Duodenal mucosa (tissue), 2 donors: Measurements from ENCODE around the gene TADA2A.
"Not testable (repeated sequence)": the region's sequence is repeated elsewhere in the genome, so short reads cannot be mapped to it uniquely, and the experiment has no call there.

ENCODE experiments used
- H3K27ac ChIP-seq: one replicate; pipeline ENCODE4 v1.7.0; 2013; ENCODE audit warnings: low read depth, low read length
- H3K27me3 ChIP-seq, 2 donors: one replicate each; pipeline ENCODE4 v1.7.0; 2013; ENCODE audit warnings: low read length in 2 of 2, control low read depth in 1 of 2; ENCODE audit not compliant: insufficient read depth in 2 of 2, control insufficient read depth in 1 of 2
- H3K36me3 ChIP-seq, 2 donors: one replicate each; pipeline ENCODE4 v1.7.0; 2013; ENCODE audit warnings: low read length in 2 of 2, control low read depth in 1 of 2; ENCODE audit not compliant: insufficient read depth in 2 of 2, control insufficient read depth in 1 of 2
- H3K4me1 ChIP-seq, 2 donors: one replicate each; pipeline ENCODE4 v1.7.0; 2013; ENCODE audit warnings: low read length in 2 of 2, control low read depth in 1 of 2; ENCODE audit not compliant: insufficient read depth in 2 of 2, control insufficient read depth in 1 of 2
- H3K4me3 ChIP-seq, 2 donors: one replicate each; pipeline ENCODE4 v1.7.0; 2013; ENCODE audit warnings: low read length in 2 of 2, low read depth in 1 of 2
- H3K9ac ChIP-seq, 2 donors: one replicate each; pipeline ENCODE4 v1.7.0; 2013; ENCODE audit warnings: low read length in 2 of 2, low read depth in 1 of 2
- H3K9me3 ChIP-seq, 2 donors: one replicate each; pipeline ENCODE4 v1.7.0; 2013; ENCODE audit warnings: low read length in 2 of 2, control low read depth in 1 of 2; ENCODE audit not compliant: control insufficient read depth in 1 of 2

TADA2A gene

DNA sequence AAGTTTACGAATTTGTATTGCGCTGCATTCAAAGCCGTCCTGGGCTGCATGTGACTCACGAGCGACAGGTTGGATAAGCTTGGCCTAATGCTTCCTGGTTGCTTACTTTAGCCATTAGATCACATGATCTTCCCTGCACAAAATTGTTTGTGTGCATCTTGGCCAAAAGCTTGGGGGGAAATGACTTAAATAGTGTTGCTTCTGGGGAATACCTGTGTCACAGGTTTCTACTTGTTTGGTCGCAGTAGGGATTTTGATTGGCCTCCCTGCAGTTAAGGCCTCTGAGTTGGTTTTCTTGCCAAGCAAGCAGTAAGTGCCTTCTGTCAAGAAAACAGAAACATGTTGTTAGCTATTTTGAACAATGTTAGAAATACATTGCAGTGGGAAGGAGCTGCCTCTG is 43.4 kb downstream of the TADA2A start:
- no peak overlapping the region for H3K9ac ChIP-seq
- peaks cover 6 to 12% of the 10 kb centered on the region in 2 donors for H3K4me1 ChIP-seq
- no peaks in the 10 kb centered on the region for H3K9me3 ChIP-seq
- no peak overlapping the region for H3K4me3 ChIP-seq
- no peaks in the 10 kb centered on the region for H3K27me3 ChIP-seq
- peaks cover 0 to 35% of the 10 kb centered on the region in 2 donors for H3K36me3 ChIP-seq
- H3K27ac ChIP-seq = no peak overlapping the region

DNA sequence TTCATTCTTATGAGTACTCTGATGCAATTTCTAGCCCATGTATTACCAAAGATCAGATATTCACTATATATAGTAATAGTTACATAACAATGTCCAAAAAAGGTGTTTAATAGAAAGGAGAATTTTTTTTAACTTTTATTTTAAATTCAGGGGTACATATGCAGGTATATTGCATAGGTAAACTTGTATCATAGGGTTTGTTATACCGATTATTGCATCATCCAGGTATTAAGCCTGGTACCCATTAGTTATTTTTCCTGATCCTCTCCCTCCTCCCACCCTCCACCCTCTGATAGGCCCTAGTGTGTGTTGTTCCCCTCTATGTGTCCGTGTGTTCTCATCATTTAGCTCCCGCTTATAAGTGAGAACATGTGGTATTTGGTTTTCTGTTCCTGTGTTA is 51.1 kb downstream of the TADA2A start:
- not testable (repeated sequence) for H3K9ac ChIP-seq, H3K27me3 ChIP-seq, H3K4me3 ChIP-seq, H3K4me1 ChIP-seq, H3K9me3 ChIP-seq, H3K27ac ChIP-seq
- peaks cover 7 to 30% of the 10 kb centered on the region in 2 donors for H3K36me3 ChIP-seq

- Histone ChIP-seq H3K9me3 (no peaks in the 10 kb centered on the region), H3K27ac (no peak overlapping the region), H3K9ac (no peak overlapping the region), H3K4me3 (no peak overlapping the region), H3K27me3 (no peaks in the 10 kb centered on the region), H3K4me1 (no peaks in the 10 kb centered on the region), H3K36me3 (peaks cover 7 to 30% of the 10 kb centered on the region in 2 donors)
Observed at GRCh38 chr17:37458805-37459204, 52.1 kb downstream of the TADA2A start.

- Histone ChIP-seq H3K4me1 (no peaks in the 10 kb centered on the region), H3K27me3 (no peaks in the 10 kb centered on the region), H3K4me3 (no peak overlapping the region), H3K27ac (no peak overlapping the region), H3K9me3 (no peaks in the 10 kb centered on the region), H3K36me3 (peaks cover 7 to 45% of the 10 kb centered on the region in 2 donors), H3K9ac (no peak overlapping the region)
Observed at GRCh38 chr17:37461668-37462067, 55.0 kb downstream of the TADA2A start.

DNA sequence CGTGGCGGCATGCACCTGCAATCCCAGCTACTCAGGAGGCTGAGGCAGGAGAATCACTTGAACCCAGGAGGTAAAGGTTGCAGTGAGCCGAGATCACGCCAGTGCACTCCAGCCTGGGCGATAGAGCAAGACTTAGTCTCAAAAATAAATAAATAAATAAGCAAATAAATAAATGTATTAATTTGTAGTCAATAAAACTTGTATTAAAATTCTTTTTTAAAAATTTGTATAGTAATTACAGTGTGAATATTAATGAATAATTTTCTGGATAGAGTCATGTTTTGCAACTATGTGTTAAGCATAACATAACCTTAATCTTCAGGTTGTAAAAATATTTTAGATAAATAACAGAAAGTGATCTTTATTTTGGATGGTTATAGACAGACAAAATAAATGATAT is 55.8 kb downstream of the TADA2A start:
- no peaks in the 10 kb centered on the region for H3K27me3 ChIP-seq
- H3K4me1 ChIP-seq = no peaks in the 10 kb centered on the region
- no peak overlapping the region for H3K4me3 ChIP-seq
- peaks cover 7 to 44% of the 10 kb centered on the region in 2 donors for H3K36me3 ChIP-seq
- H3K27ac ChIP-seq = no peak overlapping the region
- H3K9me3 ChIP-seq = no peaks in the 10 kb centered on the region
- no peak overlapping the region for H3K9ac ChIP-seq

DNA sequence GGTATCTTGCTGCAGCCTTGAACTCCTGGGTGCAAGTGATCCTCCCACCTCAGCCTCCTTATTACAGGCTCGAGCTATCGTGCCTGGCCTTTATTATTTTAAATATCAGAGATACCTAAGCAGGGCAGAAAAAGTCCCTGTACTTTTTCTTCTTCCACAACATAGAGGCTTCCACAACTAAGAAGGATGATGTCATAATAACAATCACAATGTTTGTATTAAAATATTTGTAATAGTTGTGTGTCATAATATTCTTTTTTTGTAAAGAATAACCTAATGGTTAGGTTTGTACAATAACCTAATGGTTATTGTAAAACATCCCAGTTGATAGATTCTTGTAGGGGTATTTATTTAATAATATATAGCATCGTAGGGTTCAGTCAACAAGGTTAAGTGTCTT is 56.4 kb downstream of the TADA2A start:
- H3K4me3 ChIP-seq = no peak overlapping the region
- no peak overlapping the region for H3K27ac ChIP-seq
- H3K36me3 ChIP-seq = peaks cover 7 to 47% of the 10 kb centered on the region in 2 donors
- H3K9ac ChIP-seq = no peak overlapping the region
- no peaks in the 10 kb centered on the region for H3K4me1 ChIP-seq
- H3K9me3 ChIP-seq = no peaks in the 10 kb centered on the region
- H3K27me3 ChIP-seq = no peaks in the 10 kb centered on the region

DNA sequence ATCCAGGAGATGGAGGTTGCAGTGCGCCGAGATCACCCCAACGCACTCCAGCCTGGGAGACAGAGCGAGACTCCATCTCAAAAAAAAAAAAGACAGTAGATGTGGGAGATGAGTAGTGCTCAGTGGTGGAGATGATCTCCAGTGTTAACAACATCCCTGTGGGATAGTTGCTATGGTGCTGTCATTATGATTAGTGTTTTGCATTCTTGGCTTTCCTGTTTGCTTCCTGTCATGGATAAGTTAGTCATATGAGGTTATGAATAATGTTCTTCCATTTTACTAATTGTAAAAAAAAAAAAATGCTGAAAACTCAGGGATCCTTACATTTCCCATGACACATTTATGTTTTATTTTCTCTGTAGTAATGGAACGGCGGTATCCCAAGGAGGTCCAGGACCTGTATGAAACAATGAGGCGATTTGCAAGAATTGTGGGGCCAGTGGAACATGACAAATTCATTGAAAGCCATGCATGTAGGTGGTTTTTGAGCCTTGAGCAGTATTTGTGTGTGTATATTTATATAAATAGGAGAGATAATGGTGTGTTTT is 58.5 kb downstream of the TADA2A start:
- Histone ChIP-seq H3K27me3 (no peaks in the 10 kb centered on the region), H3K36me3 (peaks cover under 1 to 48% of the 10 kb centered on the region in 2 donors), H3K9ac (no peak overlapping the region), H3K9me3 (no peaks in the 10 kb centered on the region), H3K4me1 (no peaks in the 10 kb centered on the region), H3K4me3 (no peak overlapping the region), H3K27ac (no peak overlapping the region)

GRCh38 chr17:37466471-37466870 is 59.8 kb downstream of the TADA2A start:
- Histone ChIP-seq H3K4me3 (no peak overlapping the region), H3K36me3 (peaks cover 10 to 53% of the 10 kb centered on the region in 2 donors), H3K4me1 (no peaks in the 10 kb centered on the region), H3K9me3 (no peaks in the 10 kb centered on the region), H3K27me3 (no peaks in the 10 kb centered on the region), H3K27ac (no peak overlapping the region), H3K9ac (no peak overlapping the region)

DNA sequence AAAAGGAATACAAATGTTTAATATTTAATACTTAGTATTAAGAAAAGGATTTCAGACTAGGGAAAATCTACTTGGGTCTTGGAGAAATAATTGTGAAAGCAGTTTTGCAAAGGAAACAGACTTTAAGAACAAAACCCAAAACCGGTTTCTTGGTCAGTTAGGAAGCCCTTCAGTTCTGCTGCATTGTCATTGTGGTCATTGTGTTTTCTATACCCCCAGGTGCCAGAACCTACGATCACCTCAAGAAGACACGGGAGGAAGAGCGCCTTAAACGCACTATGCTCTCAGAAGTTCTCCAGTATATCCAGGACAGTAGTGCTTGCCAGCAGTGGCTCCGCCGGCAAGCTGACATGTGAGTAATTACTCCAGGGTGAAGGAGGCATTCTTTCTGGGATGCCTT is 63.5 kb downstream of the TADA2A start:
- H3K4me1 ChIP-seq = no peaks in the 10 kb centered on the region
- H3K9ac ChIP-seq = no peak overlapping the region
- no peak overlapping the region for H3K4me3 ChIP-seq
- no peaks in the 10 kb centered on the region for H3K27me3 ChIP-seq
- H3K36me3 ChIP-seq = peaks cover 26 to 57% of the 10 kb centered on the region in 2 donors
- H3K27ac ChIP-seq = no peak overlapping the region
- H3K9me3 ChIP-seq = no peaks in the 10 kb centered on the region

DNA sequence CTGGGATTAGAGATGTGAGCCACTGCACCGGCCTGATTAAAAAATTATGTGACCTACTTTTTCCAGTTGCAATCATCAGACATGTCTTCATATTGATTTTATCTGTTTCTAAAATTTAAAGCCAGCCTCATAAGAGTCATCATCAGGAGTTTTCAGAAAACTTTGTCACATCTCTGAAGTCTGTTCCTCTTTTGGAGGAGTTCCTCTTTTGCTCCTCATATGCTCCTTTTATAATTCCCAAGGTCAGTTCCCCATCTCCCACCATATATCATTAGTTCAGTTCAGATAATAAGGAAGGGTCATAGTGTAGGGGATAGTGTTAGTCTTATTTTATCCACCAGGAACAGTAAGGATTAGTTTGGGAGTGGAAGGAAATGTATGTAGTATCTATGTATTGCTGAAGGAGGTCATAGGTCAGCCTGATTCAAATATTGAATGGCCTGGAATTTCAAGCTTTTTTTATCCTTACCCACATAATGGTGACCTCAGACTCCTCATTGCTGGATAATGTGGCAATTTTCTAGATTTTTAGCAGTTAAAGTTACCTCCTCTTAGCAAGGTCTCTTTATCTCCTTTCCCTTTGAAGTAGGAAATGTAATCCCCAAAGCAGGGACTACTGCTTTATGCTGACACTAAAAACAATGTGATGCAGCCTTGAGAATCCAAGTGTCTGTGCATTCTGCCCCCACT is 69.2 kb downstream of the TADA2A start:
- Histone ChIP-seq H3K4me3 (no peak overlapping the region), H3K9ac (no peak overlapping the region), H3K9me3 (no peaks in the 10 kb centered on the region), H3K27me3 (no peaks in the 10 kb centered on the region), H3K27ac (no peak overlapping the region), H3K36me3 (peaks cover 32 to 61% of the 10 kb centered on the region in 2 donors), H3K4me1 (no peaks in the 10 kb centered on the region)
